Stimulated activated naive CD4-positive, alpha-beta T cell treated with Interleukin-2 at 50 U/mL for 16 hours (primary cell): ENCODE results near the gene MEGF6.

Source experiments
- DNase-seq: peaks from one replicate; lab custom pipeline; 2025; lab: John Stamatoyannopoulos, UW

Gene MEGF6

DNA sequence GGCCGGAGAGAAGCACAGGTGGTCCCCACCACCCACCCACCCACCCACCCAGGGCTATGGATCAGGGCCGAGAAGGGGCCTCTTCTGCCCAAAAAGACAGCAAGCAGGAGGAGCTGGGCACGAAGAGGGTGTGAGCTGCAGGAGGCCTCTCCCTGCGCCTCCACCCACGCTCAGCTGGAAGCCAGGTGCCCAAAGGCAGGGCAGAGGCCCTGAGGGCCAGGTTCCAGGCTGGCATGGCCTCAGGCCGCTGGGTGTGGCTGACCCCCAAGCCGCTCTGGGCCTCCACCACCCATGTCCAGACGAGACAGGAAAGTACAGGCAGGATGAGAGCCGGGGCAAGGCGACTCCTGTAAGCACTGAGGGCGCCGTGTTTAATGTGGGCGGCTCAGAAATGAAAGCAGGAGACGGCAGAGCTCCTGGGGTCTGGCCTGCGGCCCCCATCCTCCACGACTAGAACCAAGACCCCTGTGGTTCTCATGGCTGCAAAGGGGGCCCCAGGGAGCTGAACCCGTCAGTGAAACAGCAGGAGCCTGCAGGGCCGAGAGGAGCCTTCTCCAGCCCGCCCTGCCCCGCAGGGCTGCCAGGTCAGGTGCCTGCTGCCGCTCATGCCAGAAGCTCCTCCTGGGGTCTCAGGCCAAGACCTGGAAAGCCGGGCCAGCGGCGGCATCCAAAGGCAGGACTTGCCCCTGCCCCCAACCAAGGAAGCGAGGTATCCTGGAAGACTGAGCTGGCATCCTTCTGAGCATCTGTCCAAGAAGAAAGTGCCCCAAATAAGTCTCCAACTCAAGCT is 56.0 kb downstream of the MEGF6 start:
- no peak for DNase-seq

DNA sequence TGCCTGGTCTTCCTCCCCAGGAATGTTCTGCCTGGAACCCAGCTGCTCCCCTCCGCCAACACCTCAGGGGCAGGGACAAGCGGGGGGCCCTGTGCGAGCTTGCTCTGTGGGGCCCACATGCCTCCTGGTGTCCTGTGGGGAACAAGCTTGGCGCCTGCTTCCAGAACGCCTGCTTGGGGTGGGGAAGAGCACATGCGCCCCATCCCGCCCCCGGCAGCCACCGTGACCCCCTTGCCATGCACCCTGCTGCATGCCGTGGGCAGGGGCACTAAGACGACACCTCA is 57.4 kb downstream of the MEGF6 start:
- DNase-seq, result no peak

DNA sequence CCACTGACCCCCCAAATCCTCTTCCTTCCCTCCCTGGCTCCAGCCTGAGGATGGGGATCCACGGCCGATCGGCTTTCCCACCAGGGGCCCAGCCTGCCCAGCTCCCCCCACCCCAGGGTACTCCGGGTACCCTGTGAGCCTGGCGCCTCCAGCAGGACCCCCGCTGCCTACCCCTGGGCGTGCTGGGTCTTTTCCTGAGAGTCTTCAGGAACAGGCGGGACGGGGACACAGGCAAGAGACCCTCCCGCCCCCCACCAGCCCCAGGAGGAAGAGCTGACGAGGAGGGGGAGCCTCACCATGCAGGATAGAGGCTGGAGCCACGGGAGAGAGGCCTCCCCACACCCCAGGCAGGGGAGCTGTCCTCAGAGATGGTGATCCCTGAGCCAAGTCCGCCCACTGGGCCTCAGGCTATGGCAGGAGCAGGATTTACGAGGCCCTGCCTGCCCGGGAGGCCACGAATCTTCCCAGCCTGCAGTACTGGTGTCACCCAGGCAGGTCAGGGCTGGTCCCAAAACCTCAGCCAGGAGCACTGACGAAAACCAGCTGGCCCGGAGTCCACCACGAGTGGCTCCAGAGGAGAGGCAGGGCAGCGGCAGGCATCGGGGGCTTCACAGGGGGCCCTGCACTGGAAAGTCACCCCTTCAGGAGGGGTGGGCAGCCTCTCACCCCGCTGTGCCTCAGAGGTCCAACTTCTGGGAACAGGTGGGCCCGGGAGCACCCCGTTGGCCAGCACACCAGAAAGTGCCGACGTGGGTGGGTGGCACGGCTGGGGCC is 58.0 kb downstream of the MEGF6 start:
- no peak for DNase-seq

DNA sequence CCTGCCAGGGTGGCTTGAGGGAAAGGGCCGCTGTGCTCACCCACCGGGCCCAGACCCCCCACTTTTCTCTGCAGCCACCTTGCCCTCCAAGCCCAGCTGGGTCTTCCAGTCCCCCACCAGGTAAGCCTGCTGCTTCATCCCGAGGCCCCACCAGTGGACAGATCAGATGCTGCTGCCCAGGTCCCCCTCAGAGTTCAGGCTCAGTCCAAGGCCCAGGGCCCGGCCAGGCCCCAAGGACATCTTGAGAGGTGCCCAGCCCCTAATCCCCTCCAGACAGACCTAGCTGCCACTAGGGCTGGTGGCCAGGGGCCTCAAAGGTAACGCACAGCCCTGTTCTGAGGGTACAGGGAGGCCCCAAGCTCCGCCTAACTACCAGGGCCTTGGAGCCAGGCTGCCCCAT is 58.6 kb downstream of the MEGF6 start:
- no peak for DNase-seq

DNA sequence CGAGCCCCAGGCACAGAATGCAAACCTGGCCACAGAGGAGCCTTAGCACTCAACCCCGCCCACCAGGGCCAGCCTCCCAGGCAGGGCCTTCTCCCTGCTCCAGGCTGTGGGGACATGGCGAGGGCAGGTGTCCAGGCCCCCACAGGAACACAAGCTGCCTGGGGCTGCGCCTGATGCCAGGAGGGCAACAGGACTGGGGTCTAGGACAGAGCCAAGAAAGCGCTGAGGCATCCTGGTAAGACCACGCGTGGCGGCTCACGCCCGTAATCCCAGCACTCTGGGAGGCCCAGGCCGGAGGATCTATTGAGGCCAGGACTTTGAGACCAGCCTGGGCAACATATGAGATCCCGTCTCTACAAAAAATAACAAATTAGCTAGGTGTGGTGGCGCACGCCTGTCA is 59.1 kb downstream of the MEGF6 start:
- no peak for DNase-seq

DNA sequence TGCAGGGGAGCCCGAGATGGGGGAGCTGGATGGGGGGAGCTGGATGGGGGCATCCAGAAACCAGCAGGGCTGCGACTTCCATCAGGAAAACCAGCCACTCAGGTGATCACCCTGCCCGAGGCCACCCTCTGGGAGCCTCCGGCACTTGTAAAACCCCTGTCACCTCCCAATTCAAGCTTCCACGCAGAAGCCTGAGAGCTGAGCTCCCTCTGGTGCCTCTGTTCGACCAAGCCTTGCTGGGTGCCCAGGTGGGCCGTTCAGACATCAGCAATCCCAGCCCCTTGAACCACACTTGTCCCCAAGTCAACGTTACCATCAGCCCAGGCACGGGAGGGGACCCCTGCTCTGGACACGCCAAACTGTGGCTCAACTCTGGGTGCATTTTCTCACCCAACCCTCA is 59.6 kb downstream of the MEGF6 start:
- no peak for DNase-seq

DNA sequence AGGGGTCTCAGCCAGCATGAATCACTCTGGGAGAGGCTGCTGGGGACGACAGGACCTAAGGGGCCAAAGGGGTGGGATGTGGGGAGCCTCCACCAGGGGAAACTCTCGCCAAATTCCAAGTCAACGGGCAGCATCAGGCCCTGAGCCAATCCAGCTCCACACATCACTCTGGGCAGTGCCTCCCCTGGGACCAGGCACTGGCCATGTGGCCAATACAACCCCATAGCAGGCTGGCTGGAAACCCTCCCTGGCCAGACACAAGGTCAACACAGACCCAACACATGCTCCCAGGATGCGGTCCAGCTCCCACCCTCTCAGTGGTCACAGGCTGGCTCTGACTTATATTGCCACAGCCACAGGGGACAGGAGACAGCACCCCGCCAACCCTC is 60.0 kb downstream of the MEGF6 start:
- DNase-seq, result no peak

DNA sequence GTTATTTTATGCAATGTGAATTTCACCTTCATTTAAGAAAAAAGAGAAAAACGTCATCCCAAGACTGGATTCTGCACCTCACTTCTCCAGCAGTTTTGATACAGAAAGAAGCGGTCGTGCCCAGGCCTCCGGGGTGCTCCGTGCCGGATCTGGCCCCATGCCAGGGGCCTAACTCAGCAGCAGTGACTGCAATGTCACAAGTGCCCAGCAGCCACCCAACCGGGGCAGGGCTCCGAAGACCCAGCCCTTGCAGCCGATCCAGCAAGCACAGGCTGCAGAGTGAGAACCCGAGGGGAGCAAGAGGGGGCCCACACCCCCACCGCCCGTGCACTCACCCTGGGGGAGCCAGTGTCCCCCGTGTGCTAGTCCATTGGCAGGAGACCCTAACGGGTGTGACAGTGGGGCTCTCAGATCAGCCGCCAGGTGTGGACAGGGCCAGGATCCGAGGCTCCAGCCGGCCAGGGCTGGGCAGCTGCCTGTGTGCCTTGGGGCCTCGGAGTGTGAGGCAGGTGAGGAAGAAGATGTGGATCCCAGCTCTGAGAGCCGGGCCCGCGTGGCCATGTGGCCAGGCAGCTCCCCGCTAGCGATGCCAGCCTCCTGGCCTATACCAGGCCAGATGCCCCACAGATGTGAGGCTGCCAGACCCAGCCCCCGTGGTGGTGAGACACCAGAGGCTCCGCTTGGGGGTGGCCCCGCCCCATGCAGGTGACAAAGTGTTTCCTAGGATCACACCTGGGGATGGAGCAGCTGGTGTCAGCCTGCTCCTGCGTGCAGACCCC is 60.6 kb downstream of the MEGF6 start:
- no peak for DNase-seq

DNA sequence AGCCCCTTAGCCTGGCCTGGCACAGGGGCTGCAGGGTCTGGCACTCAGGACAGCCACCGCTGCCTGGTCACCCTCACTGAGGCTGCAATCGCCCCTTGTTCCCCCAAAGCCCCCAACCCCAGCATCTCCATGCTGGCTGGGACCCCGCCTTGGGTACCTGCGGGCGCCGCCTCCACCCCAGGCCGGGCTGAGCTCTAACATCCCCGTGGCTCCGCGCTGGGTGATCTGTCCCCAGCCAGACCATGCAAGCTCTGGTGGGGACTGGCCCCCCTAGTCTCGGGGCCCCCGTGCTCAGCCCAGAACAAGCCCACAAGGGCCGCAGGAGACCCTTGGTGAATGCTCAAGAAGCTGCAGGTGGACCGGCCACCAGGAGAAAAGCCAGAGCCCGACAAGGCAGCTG is 62.4 kb downstream of the MEGF6 start:
- no peak for DNase-seq

DNA sequence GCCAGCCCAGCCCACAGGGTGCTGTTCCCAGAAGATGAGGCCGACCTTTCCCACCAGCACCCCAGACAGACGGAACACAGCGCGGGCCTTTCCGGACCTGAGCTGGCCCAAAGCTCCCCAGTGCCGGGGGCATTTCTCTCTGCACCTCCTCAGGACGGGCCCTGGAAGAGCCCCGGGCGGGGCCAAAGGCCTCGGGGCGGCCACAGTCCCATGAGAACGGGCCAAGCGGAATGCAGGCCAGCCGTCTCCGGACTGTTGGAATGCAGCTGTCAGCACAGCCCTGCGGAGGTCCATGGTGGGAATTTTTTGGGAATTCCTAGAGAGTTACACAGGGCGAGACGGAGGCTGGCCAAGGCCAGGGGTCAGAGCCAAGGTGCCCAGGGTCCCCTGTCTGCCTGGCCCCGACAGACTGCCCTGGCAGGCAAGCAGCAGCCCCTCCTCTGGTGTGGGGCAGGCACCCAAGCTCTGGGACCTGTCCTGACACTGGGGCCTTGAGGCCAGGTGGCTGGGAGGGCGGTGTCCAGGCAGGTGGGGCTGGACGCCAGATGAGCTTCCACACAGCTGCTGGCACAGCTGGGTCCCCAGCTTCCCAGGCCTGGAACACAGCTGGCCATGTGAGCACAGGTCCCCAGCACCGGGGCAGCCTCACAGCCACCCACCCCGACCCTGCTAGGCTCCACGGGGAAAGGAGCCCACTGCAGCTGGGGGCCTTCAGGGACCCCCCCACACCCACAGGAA is 63.0 kb downstream of the MEGF6 start:
- no peak for DNase-seq

DNA sequence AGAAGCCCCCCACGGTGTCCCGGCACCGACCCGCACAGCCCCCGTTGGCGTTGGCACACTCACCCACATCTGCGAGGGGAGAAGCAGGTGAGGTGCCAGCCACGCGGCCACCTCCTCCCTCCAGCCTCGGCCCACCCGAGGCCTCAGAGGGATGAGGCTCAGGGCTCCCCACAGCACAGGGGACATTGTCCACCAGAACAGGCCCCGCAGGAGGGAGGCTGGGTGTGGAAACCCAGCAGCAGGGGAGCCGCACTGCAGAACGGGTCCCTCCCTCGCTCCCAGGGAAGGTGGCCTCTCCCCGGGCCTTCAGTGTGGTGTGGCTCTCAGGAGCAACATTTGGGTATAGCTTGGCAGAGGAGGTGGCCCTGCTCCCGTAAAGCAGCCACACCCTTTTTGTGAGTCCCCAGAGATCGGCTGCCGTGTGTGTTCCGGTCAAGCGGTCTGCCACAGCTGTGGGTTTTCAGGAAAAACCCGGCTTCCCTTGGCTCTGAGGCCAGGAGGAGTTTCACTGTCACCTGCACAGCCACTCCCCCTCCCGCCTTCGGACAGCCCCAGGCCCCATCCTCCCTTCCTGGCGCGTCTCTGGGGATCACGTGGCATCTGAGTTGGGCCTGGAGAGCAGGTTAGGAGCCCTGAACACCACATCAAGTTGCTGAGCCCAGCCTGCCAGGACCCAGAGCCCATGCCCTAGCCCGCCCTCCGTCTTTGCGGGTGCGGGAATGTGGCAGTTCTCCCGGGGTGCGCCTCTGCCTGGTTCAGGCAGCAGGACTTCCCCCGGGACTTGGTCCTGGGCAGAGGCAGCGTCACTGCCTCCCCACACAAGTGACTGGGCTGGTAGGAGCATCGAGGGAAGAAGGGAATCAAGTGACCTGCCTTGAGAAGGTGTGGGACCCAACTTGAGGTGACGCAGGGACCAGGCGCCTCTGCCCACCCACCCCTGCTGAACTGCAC is 64.0 kb downstream of the MEGF6 start:
- DNase-seq, result no peak

DNA sequence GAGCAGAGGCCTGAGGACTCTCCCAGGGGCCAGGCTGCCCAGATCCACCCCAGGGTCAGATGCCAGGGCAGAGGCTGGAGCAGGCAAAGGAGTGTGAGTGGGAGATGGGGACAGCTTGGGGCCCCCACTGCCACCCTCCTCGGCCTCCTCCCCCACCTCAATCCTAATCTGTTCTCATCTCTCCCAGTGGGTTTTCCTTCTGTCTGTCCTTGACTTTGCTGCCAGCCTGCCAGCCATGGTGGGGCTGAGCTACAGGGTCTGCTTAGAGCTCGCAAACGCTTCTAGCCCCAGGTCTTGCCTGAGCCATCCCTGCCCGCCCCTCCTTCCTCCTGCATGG is 65.3 kb downstream of the MEGF6 start:
- no peak for DNase-seq

DNA sequence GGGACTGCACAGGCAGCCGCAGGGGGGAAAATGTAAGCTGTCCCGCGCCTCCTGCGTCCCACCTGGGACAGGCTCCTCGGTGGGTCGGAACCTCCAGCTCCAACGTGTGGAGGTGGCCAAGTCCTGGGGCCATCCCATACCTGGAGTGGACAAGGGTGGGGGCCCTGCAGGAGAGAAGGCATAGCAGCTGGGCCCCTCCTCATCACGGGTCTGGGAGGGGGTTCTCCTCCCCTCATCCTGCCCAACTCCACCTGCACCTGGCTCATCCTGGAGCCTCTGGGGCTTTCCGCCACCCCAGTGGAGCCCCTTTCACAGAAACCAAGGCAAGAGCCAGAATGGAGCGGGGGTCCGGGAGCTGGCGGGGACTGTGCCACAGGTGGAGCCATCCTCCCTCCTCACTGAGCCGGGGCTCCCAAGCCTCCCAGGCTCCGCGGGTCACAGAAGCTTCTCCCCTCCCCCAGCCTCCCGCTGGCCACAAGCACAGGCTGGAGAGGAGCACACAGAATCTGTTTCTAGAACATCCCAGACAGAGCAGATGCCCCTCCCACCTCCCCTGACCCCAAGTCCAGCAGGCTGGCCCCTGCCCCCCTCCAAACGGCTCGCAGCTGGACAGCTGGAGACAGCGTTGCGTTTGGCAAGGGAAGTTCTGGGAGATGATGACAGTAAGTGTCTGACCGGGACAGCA is 65.8 kb downstream of the MEGF6 start:
- DNase-seq, result no peak

DNA sequence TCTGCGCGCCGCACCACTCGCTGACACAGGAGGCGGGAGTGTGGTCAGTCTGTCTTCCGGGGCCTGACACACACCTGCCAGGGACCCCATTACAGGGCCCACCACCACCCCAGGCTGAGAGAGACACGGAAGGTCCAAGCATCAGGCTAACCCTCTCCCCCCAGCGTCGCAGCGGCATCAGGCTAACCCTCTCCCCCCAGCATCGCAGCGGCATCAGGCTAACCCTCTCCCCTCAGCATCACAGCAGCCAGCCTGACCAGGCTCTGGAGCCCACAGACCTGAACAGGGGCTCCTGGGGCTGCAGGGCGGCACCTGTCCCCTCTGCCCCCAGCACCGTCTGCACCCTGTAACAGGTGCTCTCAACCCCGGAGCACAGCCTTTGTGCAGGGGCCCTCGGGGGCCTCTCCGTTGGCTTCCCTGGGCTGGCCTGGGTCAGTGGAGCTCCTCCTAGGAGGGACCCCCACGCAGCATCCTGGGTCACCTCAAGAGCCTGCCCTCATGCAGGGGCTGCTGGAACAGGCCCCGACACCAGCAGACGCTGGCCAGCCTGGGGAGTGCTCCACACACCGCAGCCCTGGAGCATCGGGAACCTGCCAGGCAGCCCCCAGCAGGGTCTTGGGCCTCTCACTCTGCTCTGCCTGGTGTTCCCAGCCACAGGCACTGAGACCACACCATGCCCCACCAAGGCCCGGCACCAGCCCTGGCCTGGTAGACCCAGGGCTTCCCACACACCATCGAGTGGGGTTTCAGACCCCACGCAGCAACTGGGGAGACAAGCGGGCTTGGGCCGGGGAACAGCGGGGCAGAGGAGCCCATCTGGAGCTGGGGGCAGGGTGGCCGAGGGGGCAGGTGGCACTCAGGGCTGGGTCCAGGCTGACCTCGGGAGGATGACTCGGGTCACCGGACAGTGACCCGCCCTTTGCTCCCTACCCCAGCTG is 67.0 kb downstream of the MEGF6 start:
- no peak for DNase-seq

DNA sequence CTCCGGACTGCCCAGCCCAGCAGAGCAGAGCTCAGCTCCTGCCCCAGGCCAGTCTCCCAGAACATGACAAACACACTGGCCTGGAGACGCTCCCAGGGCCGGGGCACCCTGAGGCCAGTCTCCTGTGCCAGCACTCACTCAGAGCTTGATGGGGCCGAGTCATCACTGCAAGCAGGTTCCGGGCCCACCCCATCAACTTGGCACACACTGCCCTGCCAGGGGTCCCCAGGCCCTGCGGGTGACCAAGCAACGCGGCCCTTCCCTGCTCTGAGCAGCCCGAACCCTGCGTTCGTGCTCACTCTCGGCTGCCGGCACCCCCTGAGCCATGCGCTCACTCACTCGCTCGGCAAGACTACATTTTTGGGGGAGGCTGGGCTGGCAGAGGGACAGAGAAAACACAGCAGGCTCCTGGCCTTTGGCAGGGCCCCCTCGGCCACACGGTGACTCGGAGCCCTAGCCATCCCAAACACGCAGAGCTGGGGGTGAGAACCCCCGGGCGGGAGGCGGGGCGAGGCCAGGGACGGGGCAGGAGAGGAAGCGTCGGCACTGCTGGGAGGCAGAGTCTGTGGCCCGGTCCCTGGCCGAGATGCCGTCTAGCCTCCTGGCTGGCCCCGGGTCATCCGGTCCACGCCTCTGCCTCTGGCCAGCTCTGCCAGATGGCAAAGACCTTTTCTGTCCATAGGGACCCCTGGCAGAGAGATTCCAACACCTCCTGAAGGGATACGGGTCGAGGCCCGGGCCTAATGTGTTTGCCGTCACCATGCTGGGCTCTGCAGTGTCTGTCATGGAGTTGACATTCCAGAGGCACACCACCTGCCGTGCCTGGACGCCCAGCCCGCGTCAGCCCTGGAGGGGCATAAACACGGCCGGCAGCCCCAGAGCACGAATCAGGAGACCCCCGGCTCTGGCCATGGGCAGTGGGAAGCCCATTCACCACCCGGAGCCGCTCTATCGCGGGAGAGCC is 68.0 kb downstream of the MEGF6 start:
- no peak for DNase-seq

DNA sequence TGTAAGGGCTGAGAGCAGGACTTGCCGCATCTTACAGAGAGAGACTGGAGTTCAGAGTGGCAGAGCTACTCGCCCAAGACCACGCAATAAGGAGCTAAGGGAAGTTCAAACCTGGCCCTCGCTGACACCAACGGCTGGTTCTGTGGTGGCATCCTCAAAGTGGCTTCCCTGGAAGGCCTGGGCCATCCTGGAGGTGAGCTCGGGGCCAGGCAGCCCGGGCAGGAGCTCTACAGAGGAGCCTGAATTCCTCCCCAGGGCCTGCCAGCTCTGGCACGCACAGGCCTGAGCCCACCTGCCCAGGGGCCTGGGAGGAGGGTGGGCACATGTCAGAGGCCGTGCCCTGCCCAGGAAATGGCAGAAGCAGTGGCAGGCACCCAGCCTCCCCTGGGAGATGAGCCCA is 68.6 kb downstream of the MEGF6 start:
- DNase-seq, result no peak

DNA sequence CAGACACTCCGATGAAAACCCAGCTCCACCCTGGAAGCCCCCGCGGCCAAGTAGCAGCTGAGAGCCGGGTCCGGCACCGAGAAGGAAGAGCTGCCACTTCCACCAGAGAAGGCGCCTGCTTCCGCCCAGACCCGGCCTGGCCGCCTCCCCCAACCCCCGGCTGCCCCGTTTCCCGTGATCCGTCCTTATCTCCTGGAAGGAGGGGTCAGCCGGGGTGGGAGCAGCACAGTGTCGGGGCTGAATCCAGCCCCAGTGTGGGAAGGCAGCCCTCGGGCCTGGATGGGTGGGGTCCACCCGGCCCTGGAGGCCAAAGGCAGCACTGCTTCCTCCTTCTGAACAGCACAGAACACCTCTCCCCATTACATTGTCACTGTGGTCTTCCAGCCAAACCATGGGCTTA is 69.4 kb downstream of the MEGF6 start:
- DNase-seq, result no peak

DNA sequence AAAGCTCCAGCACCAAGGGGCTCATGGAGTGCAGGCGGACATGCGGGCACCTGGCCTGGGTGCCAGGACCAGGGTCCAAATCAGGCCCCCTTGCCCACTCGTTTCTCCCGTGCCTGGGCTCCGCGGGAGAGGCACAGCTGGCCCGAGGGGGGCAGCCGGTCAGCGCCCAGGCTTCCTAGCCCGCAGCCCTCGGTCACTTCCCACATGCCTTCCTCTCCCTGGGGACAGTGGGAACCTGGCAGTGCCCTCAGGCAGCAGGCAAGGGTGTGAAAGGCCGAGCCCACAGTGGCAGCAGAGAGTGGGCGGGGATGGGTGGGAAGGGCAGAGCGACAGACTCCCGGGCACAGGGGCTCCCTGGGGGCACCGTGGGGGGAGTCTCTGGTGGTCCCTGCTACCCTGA is 69.8 kb downstream of the MEGF6 start:
- no peak for DNase-seq

DNA sequence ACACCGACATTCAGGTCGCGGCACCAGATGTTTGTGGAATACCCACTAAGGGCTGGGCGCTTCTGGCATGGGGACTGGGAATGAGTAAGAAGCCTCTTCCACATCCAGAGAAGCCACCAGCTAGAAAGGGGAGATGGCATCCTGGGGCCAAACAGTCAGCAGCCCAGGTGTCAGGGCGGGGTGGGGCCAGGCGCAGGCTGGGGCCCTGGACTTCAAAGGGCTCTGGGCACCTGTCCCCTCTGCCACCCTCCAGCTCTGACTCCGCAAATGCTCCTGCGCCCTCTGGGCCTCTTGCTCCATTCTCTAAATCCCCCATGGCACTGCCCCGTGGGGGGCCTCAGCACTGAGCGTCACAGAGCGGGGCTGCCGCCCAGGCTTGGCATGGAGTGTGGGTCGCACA is 70.4 kb downstream of the MEGF6 start:
- no peak for DNase-seq
